H1 (cell line): Measurements from ENCODE around the gene MCHR2. TPM values are rescaled to one million over a fixed set of nuclear protein-coding genes. Genes with fewer than 3 reads are reported as not detected.
A peak's percentile ranks its signal among the peaks of the same experiment; 100 is the strongest.

Experiments used
- CTCF ChIA-PET: fragments of 300-600 bp; sonication (Branson Sonifier 250); formaldehyde crosslinking; loops from one replicate; lab custom pipeline; 2021; ENCODE audit not compliant: partially characterized antibody; lab: Charles Lee
- POLR2A ChIA-PET: fragments of 300-600 bp; sonication (Branson Sonifier 250); formaldehyde crosslinking; loops from one replicate; lab custom pipeline; 2021; ENCODE audit warnings: inconsistent platforms; ENCODE audit not compliant: partially characterized antibody; lab: Charles Lee
- DNase-seq, 2 experiments: peaks; one replicate each; pipeline versions ENCODE4 v3.0.0 to v3.0.0-alpha.2; 2010 to 2022; ENCODE audit warnings: low spot score in 2 of 2, low read depth in 1 of 2, mixed read lengths in 1 of 2
- FAIRE-seq: peaks from 2 replicates; lab custom pipeline; 2011; peaks lifted over from hg19 to GRCh38; lab: Jason Lieb, UNC
- H2AFZ ChIP-seq: 2 replicates; pipeline ENCODE4 v1.8.1; 2012; ENCODE audit warnings: low read length, inconsistent platforms
- H2AK5ac ChIP-seq: 2 replicates; pipeline ENCODE4 v1.6.1; 2013; ENCODE audit warnings: low read depth, low read length
- H2BK120ac ChIP-seq: replicated peaks from 2 replicates; pipeline ENCODE3; 2013; ENCODE audit warnings: low read depth, low read length, inconsistent platforms
- H2BK12ac ChIP-seq: 2 replicates; pipeline ENCODE4 v1.6.1; 2013; ENCODE audit warnings: low read depth, low read length
- H2BK15ac ChIP-seq: 2 replicates; pipeline ENCODE4 v1.6.1; 2013; ENCODE audit warnings: low read length
- H2BK20ac ChIP-seq: 2 replicates; pipeline ENCODE4 v1.6.1; 2013; ENCODE audit warnings: low read length
- H2BK5ac ChIP-seq: 2 replicates; pipeline ENCODE4 v1.6.1; 2013; ENCODE audit warnings: low read depth, low read length
- H3K14ac ChIP-seq: 2 replicates; pipeline ENCODE4 v1.6.1; 2013; ENCODE audit warnings: inconsistent platforms; ENCODE audit not compliant: insufficient read length
- H3K18ac ChIP-seq: 2 replicates; pipeline ENCODE4 v1.6.1; 2013; ENCODE audit warnings: low read length; ENCODE audit errors: extremely low read depth
- H3K23ac ChIP-seq: 2 replicates; pipeline ENCODE4 v1.6.1; 2013; ENCODE audit warnings: inconsistent platforms; ENCODE audit not compliant: insufficient read length
- H3K23me2 ChIP-seq: 2 replicates; pipeline ENCODE4 v1.6.1; 2013; ENCODE audit warnings: low read depth, low read length
- H3K27ac ChIP-seq: 2 replicates; pipeline ENCODE4 v1.6.1; 2011; ENCODE audit warnings: low read depth, low read length, inconsistent platforms
- H3K27me3 ChIP-seq, 4 experiments: replicated peaks in 1 of 4; 1 replicate in 1 of 4; 2 replicates in 3 of 4; pipeline versions ENCODE4 v1.6.1 to v1.8.1; 2011 to 2013; ENCODE audit warnings: low read length in 3 of 4, mild to moderate bottlenecking in 3 of 4, inconsistent platforms in 2 of 4, mixed read lengths in 2 of 4, moderate library complexity in 1 of 4; ENCODE audit not compliant: control insufficient read depth in 3 of 4, insufficient read depth in 3 of 4; ENCODE audit errors: extremely low read depth in 1 of 4
- H3K36me3 ChIP-seq, 4 experiments: 2 replicates each; pipeline versions ENCODE4 v1.6.1 to v1.8.1; 2011 to 2013; ENCODE audit warnings: mild to moderate bottlenecking in 4 of 4, low read length in 3 of 4, moderate library complexity in 2 of 4, control low read depth in 1 of 4, inconsistent platforms in 1 of 4; ENCODE audit not compliant: insufficient read depth in 4 of 4, control insufficient read depth in 2 of 4
- H3K4ac ChIP-seq: replicated peaks from 2 replicates; pipeline ENCODE3; 2013; ENCODE audit warnings: low read length, low read depth, mixed read lengths, inconsistent platforms; ENCODE audit not compliant: insufficient read length
- H3K4me1 ChIP-seq, 4 experiments: replicated peaks in 1 of 4; 1 replicate in 1 of 4; 2 replicates in 3 of 4; pipeline versions ENCODE4 v1.6.1 to v1.8.1; 2011 to 2013; ENCODE audit warnings: low read length in 3 of 4, inconsistent platforms in 2 of 4, mixed read lengths in 1 of 4; ENCODE audit not compliant: insufficient read depth in 4 of 4, control insufficient read depth in 3 of 4
- H3K4me2 ChIP-seq, 2 experiments: 2 replicates each; pipeline versions ENCODE4 v1.6.1 to v1.8.1; 2011 to 2013; ENCODE audit warnings: low read depth in 2 of 2, low read length in 2 of 2, control low read depth in 1 of 2, inconsistent platforms in 1 of 2, mild to moderate bottlenecking in 1 of 2; ENCODE audit not compliant: insufficient read depth in 1 of 2
- H3K4me3 ChIP-seq, 4 experiments: fragments of 200-600, 300-600 bp in 1 of 4; sonication (generic), shearing (Covaris generic), sonication (Bioruptor Twin) in 1 of 4; 2 replicates each; pipeline versions ENCODE4 v1.5.1 to v1.8.1; 2011 to 2016; ENCODE audit warnings: low read length in 4 of 4, low read depth in 3 of 4, control low read depth in 2 of 4, inconsistent platforms in 2 of 4, mild to moderate bottlenecking in 2 of 4, mixed read lengths in 1 of 4, moderate library complexity in 1 of 4; ENCODE audit not compliant: insufficient read depth in 2 of 4; ENCODE audit errors: extremely low read depth in 1 of 4
- H3K56ac ChIP-seq: replicated peaks from 2 replicates; pipeline ENCODE3; 2013; ENCODE audit warnings: low read depth, mild to moderate bottlenecking, mixed read lengths, low read length, inconsistent platforms; ENCODE audit not compliant: insufficient read length
- H3K79me1 ChIP-seq: 2 replicates; pipeline ENCODE4 v1.6.1; 2013; ENCODE audit warnings: low read depth, low read length, control low read depth
- H3K79me2 ChIP-seq, 2 experiments: 2 replicates each; pipeline versions ENCODE4 v1.6.1 to v1.8.1; 2012 to 2013; ENCODE audit warnings: low read length in 2 of 2, mild to moderate bottlenecking in 2 of 2, inconsistent platforms in 1 of 2; ENCODE audit not compliant: insufficient read depth in 2 of 2, control insufficient read depth in 1 of 2
- H3K9ac ChIP-seq, 4 experiments: replicated peaks in 1 of 4; 1 replicate in 1 of 4; 2 replicates in 3 of 4; pipeline versions ENCODE4 v1.6.1 to v1.8.1; 2011 to 2013; ENCODE audit warnings: low read depth in 3 of 4, low read length in 3 of 4, control low read depth in 2 of 4, mild to moderate bottlenecking in 2 of 4, moderate library complexity in 2 of 4, inconsistent platforms in 1 of 4; ENCODE audit errors: extremely low read depth in 1 of 4
- H3K9me3 ChIP-seq, 2 experiments: 2 replicates each; pipeline versions ENCODE4 v1.6.1 to v1.8.1; 2012 to 2013; ENCODE audit warnings: mild to moderate bottlenecking in 2 of 2, moderate library complexity in 2 of 2, control low read depth in 1 of 2, inconsistent platforms in 1 of 2, low read depth in 1 of 2, low read length in 1 of 2, mixed read lengths in 1 of 2; ENCODE audit not compliant: insufficient read depth in 2 of 2
- H4K20me1 ChIP-seq, 2 experiments: replicated peaks in 1 of 2; 2 replicates each; pipeline versions ENCODE3 to v1.8.1; 2011 to 2013; ENCODE audit warnings: inconsistent platforms in 2 of 2, low read length in 2 of 2, mild to moderate bottlenecking in 1 of 2; ENCODE audit not compliant: insufficient read depth in 2 of 2, control insufficient read depth in 1 of 2
- H4K5ac ChIP-seq: 2 replicates; pipeline ENCODE4 v1.6.1; 2013; ENCODE audit warnings: low read length, low read depth, mixed read lengths, inconsistent platforms; ENCODE audit not compliant: insufficient read length
- H4K8ac ChIP-seq: 2 replicates; pipeline ENCODE4 v1.8.0; 2013; ENCODE audit warnings: mild to moderate bottlenecking, moderate library complexity, low read length, inconsistent platforms; ENCODE audit not compliant: insufficient read depth; ENCODE audit errors: extremely low read depth
- H4K91ac ChIP-seq: replicated peaks from 2 replicates; pipeline ENCODE3; 2013; ENCODE audit warnings: low read length, mixed read lengths, inconsistent platforms; ENCODE audit not compliant: insufficient read length
- RAD21 ChIP-seq, 2 experiments: IDR thresholded peaks in 1 of 2; conservative IDR thresholded peaks in 1 of 2; 2 replicates each; pipeline ENCODE4 v1.6.1; 2011; ENCODE audit warnings: low read depth in 2 of 2, low read length in 2 of 2, improper control_type of control experiment in 1 of 2, inconsistent platforms in 1 of 2, mild to moderate bottlenecking in 1 of 2, moderate library complexity in 1 of 2
- TAF1 ChIP-seq: IDR thresholded peaks from 2 replicates; pipeline ENCODE4 v1.6.1; 2011; ENCODE audit warnings: mild to moderate bottlenecking, low read depth, low read length
- TCF12 ChIP-seq: IDR thresholded peaks from 2 replicates; pipeline ENCODE4 v1.6.1; 2011; ENCODE audit warnings: low read depth, mild to moderate bottlenecking, low read length
- WGBS, 2 experiments: shearing (Covaris generic) in 1 of 2; methylation state at CpG; one replicate each; pipeline versions ENCODE4 v1.1.6 to v1.1.7; 2013 to 2015; ENCODE audit warnings: low lambda C conversion rate in 2 of 2, mixed read lengths in 2 of 2, inconsistent platforms in 1 of 2, low coverage in 1 of 2, missing lambda C conversion rate in 1 of 2; ENCODE audit not compliant: insufficient replicate concordance in 2 of 2, insufficient coverage in 1 of 2, insufficient read length in 1 of 2; ENCODE audit errors: extremely low coverage in 1 of 2, missing lambda C conversion rate in 1 of 2; 5-methylcytosine and 5-hydroxymethylcytosine counted together
- polyA plus RNA-seq, 7 experiments: library from polyadenylated mRNA; depleted of rRNA in 3 of 7; stranded (reverse) in 5 of 7; unstranded in 2 of 7; fragments of >200 nt in 5 of 7; fragments of 200-250 nt in 2 of 7; gene quantifications; 1 replicate in 5 of 7; 2 replicates in 1 of 7; 4 replicates in 1 of 7; pipeline versions ENCODE4 v1.2.1 to v1.2.3, GENCODE V29; 2011 to 2013; ENCODE audit warnings: missing spikeins in 2 of 7, mixed read lengths in 2 of 7
- total RNA-seq: library from RNA; stranded (reverse); fragmentation: NEBNext Ultra II Directional; extraction: Animal tissue kit (Norgen Biotek cat#: 25700); gene quantifications from 2 replicates; pipeline ENCODE4 v1.2.1, GENCODE V29; 2021
- TF ChIP-seq, protein P1 (sequence below), 3 experiments: IDR thresholded peaks; 1 replicate in 2 of 3; 2 replicates in 1 of 3; pipeline versions ENCODE4 v1.5.1 to v1.6.1; 2011; ENCODE audit warnings: low read length in 3 of 3, mild to moderate bottlenecking in 3 of 3, inconsistent platforms in 2 of 3, low read depth in 1 of 3, moderate library complexity in 1 of 3; ENCODE audit not compliant: insufficient read depth in 1 of 3; ENCODE audit errors: control extremely low read depth in 1 of 3

Gene MCHR2
- total and polyA plus RNA-seq, 2 of the 8 experiments (the other 6 are each of a cell fraction or from before 2014, with no cell fraction given), result not detected

DNA sequence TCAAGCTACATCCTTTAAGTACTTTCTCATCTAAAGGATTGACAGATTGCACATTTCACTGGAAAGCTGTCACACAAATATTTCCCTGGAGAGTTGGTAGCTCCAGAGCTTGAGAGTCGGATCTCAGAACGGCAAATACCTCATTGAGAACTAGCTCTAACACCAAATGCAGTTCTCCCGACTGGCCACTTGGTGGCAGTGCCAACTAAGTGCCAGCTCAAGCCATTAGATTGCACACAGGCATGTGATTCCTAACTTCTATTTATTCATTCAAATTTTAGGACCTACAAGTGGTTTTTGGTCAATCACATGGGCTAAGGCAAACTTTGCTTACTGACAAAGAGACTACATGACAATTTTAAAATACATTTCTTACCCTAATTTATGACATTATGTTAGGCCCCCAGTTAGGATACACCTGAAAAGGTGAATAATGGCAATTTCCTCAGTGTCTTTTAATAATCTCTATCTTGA is 7.9 kb upstream of the MCHR2 start:
- 37% methylated on average over 3 of the region's 3 CpGs; no CpG with 5 or more reads in 1 of the 2 experiments for WGBS, 2 experiments
- FAIRE-seq, result peak; percentile 82
- POLR2A ChIA-PET, result no interaction called here

More for the DNA sequence above, 7.9 kb upstream of the MCHR2 start:
- CTCF ChIA-PET, result interaction anchor here (0.6 to 4.9 kb wide), 46 partner anchors 9 to 665 kb away, joined by 3 to 55 read pairs (median 4); no protein-coding TSS in a partner anchor
- Histone ChIP-seq H2BK120ac (no peak overlapping the region), H4K8ac (no peak overlapping the region), H2AK5ac (no peak overlapping the region), H3K79me2 (no peaks in the 10 kb centered on the region), H3K79me1 (no peaks in the 10 kb centered on the region), H3K4me1 (no peaks in the 10 kb centered on the region), H3K56ac (no peak overlapping the region), H3K27ac (no peak overlapping the region), H4K20me1 (no peaks in the 10 kb centered on the region), H3K4me3 (no peak overlapping the region), H3K27me3 (no peaks in the 10 kb centered on the region), H3K4me2 (no peak overlapping the region), H3K9me3 (no peaks in the 10 kb centered on the region), H3K36me3 (no peaks in the 10 kb centered on the region), H3K14ac (no peak overlapping the region), H3K4ac (no peak overlapping the region), H4K5ac (no peak overlapping the region), H3K23ac (no peak overlapping the region), H2BK5ac (no peak overlapping the region), H3K18ac (no peak overlapping the region), H2AFZ (no peak overlapping the region), H3K9ac (no peak overlapping the region), H2BK15ac (no peak overlapping the region), H2BK12ac (no peak overlapping the region), H4K91ac (no peak overlapping the region), H2BK20ac (no peak overlapping the region), H3K23me2 (no peaks in the 10 kb centered on the region)
- TF ChIP-seq TCF12 (no peak), TAF1 (no peak), RAD21 (IDR thresholded peaks at IDR 0.05 in 1 of 2, conservative IDR thresholded peaks at IDR 0.05 in 1 of 2; ENCODE audit: low read depth in 2 of 2, low read length in 2 of 2) (peak; percentile 86 to 88)
- TF ChIP-seq, protein P1, sequence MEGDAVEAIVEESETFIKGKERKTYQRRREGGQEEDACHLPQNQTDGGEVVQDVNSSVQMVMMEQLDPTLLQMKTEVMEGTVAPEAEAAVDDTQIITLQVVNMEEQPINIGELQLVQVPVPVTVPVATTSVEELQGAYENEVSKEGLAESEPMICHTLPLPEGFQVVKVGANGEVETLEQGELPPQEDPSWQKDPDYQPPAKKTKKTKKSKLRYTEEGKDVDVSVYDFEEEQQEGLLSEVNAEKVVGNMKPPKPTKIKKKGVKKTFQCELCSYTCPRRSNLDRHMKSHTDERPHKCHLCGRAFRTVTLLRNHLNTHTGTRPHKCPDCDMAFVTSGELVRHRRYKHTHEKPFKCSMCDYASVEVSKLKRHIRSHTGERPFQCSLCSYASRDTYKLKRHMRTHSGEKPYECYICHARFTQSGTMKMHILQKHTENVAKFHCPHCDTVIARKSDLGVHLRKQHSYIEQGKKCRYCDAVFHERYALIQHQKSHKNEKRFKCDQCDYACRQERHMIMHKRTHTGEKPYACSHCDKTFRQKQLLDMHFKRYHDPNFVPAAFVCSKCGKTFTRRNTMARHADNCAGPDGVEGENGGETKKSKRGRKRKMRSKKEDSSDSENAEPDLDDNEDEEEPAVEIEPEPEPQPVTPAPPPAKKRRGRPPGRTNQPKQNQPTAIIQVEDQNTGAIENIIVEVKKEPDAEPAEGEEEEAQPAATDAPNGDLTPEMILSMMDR (IDR thresholded peaks at IDR 0.05; ENCODE audit: control extremely low read depth in 1 of 3, insufficient read depth in 1 of 3, low read depth in 1 of 3, low read length in 3 of 3), result peak; percentile 75 to 94 (median 84)
- no peak for DNase-seq
